ENCODE data around the gene RALGPS1. TPM values are rescaled to one million over a fixed set of nuclear protein-coding genes. Genes with fewer than 3 reads are reported as not detected.

Gene RALGPS1
- polyA plus RNA-seq, 1 of the 3 experiments (the other 2 are of a cell fraction): 3.9 TPM

GRCh38 chr9:127221695-127222094 is 307.1 kb downstream of the RALGPS1 start:
- H3K79me2 ChIP-seq (ENCODE audit: insufficient read depth): no peaks in the 10 kb centered on the region
- ChIA-PET POLR2A (no interaction called here), CTCF (interaction anchor here (1.0 to 2.4 kb wide), 3 partner anchors 11 to 126 kb away, joined by 3 to 10 read pairs (median 4); no protein-coding TSS in a partner anchor)
- no peaks in the 10 kb centered on the region for H3K36me3 ChIP-seq (replicated peaks in 1 of 2; ENCODE audit: control insufficient read depth in 1 of 2, insufficient read depth in 2 of 2, low read length in 1 of 2)
- no peaks in the 10 kb centered on the region for H3K9me3 ChIP-seq
- no peak overlapping the region for H3K9ac ChIP-seq
- H3F3A ChIP-seq (replicated peaks; ENCODE audit: insufficient read depth): peaks cover 10% of the 10 kb centered on the region
- H3K4me1 ChIP-seq (ENCODE audit: control insufficient read depth in 1 of 2, insufficient read depth in 2 of 2, low read depth in 1 of 2, low read length in 1 of 2): peaks cover 7 to 15% of the 10 kb centered on the region in 2 experiments; a peak in 2 of 4 replicates
- no peak overlapping the region for H3K4me3 ChIP-seq (ENCODE audit: low read depth in 2 of 2, low read length in 1 of 2)
- no peak for TF ChIP-seq MEF2A (IDR thresholded peaks at IDR 0.05; ENCODE audit: borderline replicate concordance, low read depth)
- no peak for TF ChIP-seq FOXJ3 (CRISPR knock-in tag; IDR thresholded peaks at IDR 0.05)
- no peak for TF ChIP-seq USF1 (IDR thresholded peaks at IDR 0.05; ENCODE audit: borderline replicate concordance, low read depth)
- no peak for TF ChIP-seq PBX3 (IDR thresholded peaks at IDR 0.05)
- TF ChIP-seq TCF12 (IDR thresholded peaks at IDR 0.05): no peak
- TF ChIP-seq TEAD4 (IDR thresholded peaks at IDR 0.05; ENCODE audit: borderline replicate concordance, insufficient read depth): no peak
- TF ChIP-seq JUND (IDR thresholded peaks at IDR 0.05): no peak
- no peak for TF ChIP-seq GATA2 (CRISPR knock-in tag; IDR thresholded peaks at IDR 0.05)
- TF ChIP-seq NFIC (IDR thresholded peaks at IDR 0.05; ENCODE audit: borderline replicate concordance): no peak
- no peaks in the 10 kb centered on the region for H3K27me3 ChIP-seq (ENCODE audit: insufficient read depth)
- WGBS (ENCODE audit: low lambda C conversion rate): 77% methylated on average over 2 of the region's 2 CpGs
- no peak overlapping the region for H3K27ac ChIP-seq (ENCODE audit: low read depth in 2 of 2, low read length in 1 of 2)
- no peak overlapping the region for H2AFZ ChIP-seq (ENCODE audit: low read depth)
- H3K9me2 ChIP-seq: no peaks in the 10 kb centered on the region
- no peaks in the 10 kb centered on the region for H4K20me1 ChIP-seq (ENCODE audit: insufficient read depth)
- H3K4me2 ChIP-seq: no peak overlapping the region
- no peak for DNase-seq

GRCh38 chr9:127222388-127223095 is 308.0 kb downstream of the RALGPS1 start:
- DNase-seq: no peak
- H3F3A ChIP-seq (replicated peaks; ENCODE audit: insufficient read depth): peaks cover 10% of the 10 kb centered on the region
- 89% methylated on average over 15 of the region's 15 CpGs for WGBS (ENCODE audit: low lambda C conversion rate)
- no peaks in the 10 kb centered on the region for H4K20me1 ChIP-seq (ENCODE audit: insufficient read depth)
- TF ChIP-seq GABPA (IDR thresholded peaks at IDR 0.05; ENCODE audit: low read depth) (no peak), RCOR1 (IDR thresholded peaks at IDR 0.05; ENCODE audit: low read length) (no peak), IRF3 (IDR thresholded peaks at IDR 0.05; ENCODE audit: low read depth, low read length) (no peak), MEF2A (IDR thresholded peaks at IDR 0.05; ENCODE audit: borderline replicate concordance, low read depth) (no peak), YY1 (IDR thresholded peaks at IDR 0.05; ENCODE audit: low read depth) (no peak), RFX5 (IDR thresholded peaks at IDR 0.05; ENCODE audit: low read length) (no peak), NRF1 (IDR thresholded peaks at IDR 0.05; ENCODE audit: low read depth, low read length) (no peak), POLR2AphosphoS5 (IDR thresholded peaks at IDR 0.05; ENCODE audit: low read depth, low read length) (no peak), RXRA (IDR thresholded peaks at IDR 0.05; ENCODE audit: borderline replicate concordance, low read depth) (no peak), FOXM1 (IDR thresholded peaks at IDR 0.05; ENCODE audit: low read depth) (no peak), TAF1 (IDR thresholded peaks at IDR 0.05; ENCODE audit: borderline replicate concordance, low read depth, low read length) (no peak), NFIC (IDR thresholded peaks at IDR 0.05; ENCODE audit: borderline replicate concordance) (no peak), ZBTB33 (IDR thresholded peaks at IDR 0.05; ENCODE audit: borderline replicate concordance, low read depth) (no peak), MXI1 (IDR thresholded peaks at IDR 0.05; ENCODE audit: low read depth, low read length) (no peak), CHD2 (IDR thresholded peaks at IDR 0.05; ENCODE audit: low read length, partially characterized antibody) (no peak)
- H2AFZ ChIP-seq (ENCODE audit: low read depth): no peak overlapping the region
- H3K9ac ChIP-seq: no peak overlapping the region
- H3K9me3 ChIP-seq: no peaks in the 10 kb centered on the region
- ChIA-PET CTCF (interaction anchor here (1.1 to 2.4 kb wide), 2 partner anchors 24 to 126 kb away, joined by 4 to 10 read pairs; no protein-coding TSS in a partner anchor), POLR2A (no interaction called here)
- H3K4me2 ChIP-seq: no peak overlapping the region
- no peaks in the 10 kb centered on the region for H3K36me3 ChIP-seq (replicated peaks in 1 of 2; ENCODE audit: control insufficient read depth in 1 of 2, insufficient read depth in 2 of 2, low read length in 1 of 2)
- H3K27me3 ChIP-seq (ENCODE audit: insufficient read depth): no peaks in the 10 kb centered on the region
- no peak overlapping the region for H3K27ac ChIP-seq (ENCODE audit: low read depth in 2 of 2, low read length in 1 of 2)
- no peaks in the 10 kb centered on the region for H3K9me2 ChIP-seq
- H3K4me3 ChIP-seq (ENCODE audit: low read depth in 2 of 2, low read length in 1 of 2): no peak overlapping the region
- H3K4me1 ChIP-seq (ENCODE audit: control insufficient read depth in 1 of 2, insufficient read depth in 2 of 2, low read depth in 1 of 2, low read length in 1 of 2): peaks cover 7 to 16% of the 10 kb centered on the region in 2 experiments; a peak in 2 of 4 replicates
- H3K79me2 ChIP-seq (ENCODE audit: insufficient read depth): 0 out of 2 replicates have a peak, but pooled peaks cover 4% of the 10 kb centered on the region
